MCF 10A (cell line): ENCODE results near the gene ZNF597. TPM values are rescaled to one million over a fixed set of nuclear protein-coding genes. Genes with fewer than 3 reads are reported as not detected.

Experiments
- BruUV-seq: library from RNA; stranded (reverse); fragments of 400-500 nt; replicated peaks from 2 replicates; lab custom pipeline; 2021; lab: Mats Ljungman, UMichigan
- CTCF ChIA-PET: fragments of 300-600 bp; sonication (Branson Sonifier 250); formaldehyde crosslinking; extraction: SDS; loops from one replicate; lab custom pipeline; 2021; ENCODE audit warnings: antibody characterized with exemption, inconsistent platforms; lab: Yijun Ruan, JAX
- POLR2A ChIA-PET: fragments of 300-600, 350-650 bp; sonication (Branson Sonifier 250); formaldehyde crosslinking; extraction: SDS; loops from one replicate; lab custom pipeline; 2020; ENCODE audit warnings: antibody characterized with exemption, inconsistent platforms; lab: Yijun Ruan, JAX
- DNase-seq: peaks from one replicate; pipeline ENCODE4 v3.0.0-alpha.2; 2018; ENCODE audit not compliant: unreplicated experiment
- H3K27ac Mint-ChIP-seq: one replicate; pipeline ENCODE4 v1.8.0; 2022; ENCODE audit warnings: mild to moderate bottlenecking, low read depth, mixed read lengths; ENCODE audit not compliant: unreplicated experiment
- H3K27me3 Mint-ChIP-seq: one replicate; pipeline ENCODE4 v1.8.0; 2022; ENCODE audit warnings: mixed read lengths; ENCODE audit not compliant: insufficient read depth, unreplicated experiment
- H3K36me3 Mint-ChIP-seq: one replicate; pipeline ENCODE4 v1.8.0; 2022; ENCODE audit warnings: mild to moderate bottlenecking, moderate library complexity, mixed read lengths; ENCODE audit not compliant: insufficient read depth, unreplicated experiment
- H3K4me1 Mint-ChIP-seq: one replicate; pipeline ENCODE4 v1.8.0; 2022; ENCODE audit warnings: mixed read lengths; ENCODE audit not compliant: insufficient read depth, unreplicated experiment
- H3K4me3 Mint-ChIP-seq: one replicate; pipeline ENCODE4 v1.8.0; 2022; ENCODE audit warnings: mild to moderate bottlenecking, moderate library complexity, mixed read lengths; ENCODE audit not compliant: unreplicated experiment
- H3K9me3 Mint-ChIP-seq: one replicate; pipeline ENCODE4 v1.8.0; 2022; ENCODE audit warnings: mixed read lengths; ENCODE audit not compliant: unreplicated experiment
- intact Hi-C: fragments of 100-400 bp; cut with micrococcal nuclease; formaldehyde crosslinking; loops from 2 replicates; pipeline ENCODE4 v1.14.1; 2022
- total RNA-seq: library from RNA; stranded (reverse); gene quantifications from 2 replicates; pipeline ENCODE4 v1.2.3, GENCODE V29; 2022
- TF ChIP-seq, protein P1 (sequence below): fragments of 200-600 bp; IDR thresholded peaks from one replicate; pipeline ENCODE4 v1.8.0; 2022; ENCODE audit warnings: antibody characterized with exemption, mild to moderate bottlenecking; ENCODE audit not compliant: unreplicated experiment

Gene ZNF597
- total RNA-seq, 1 experiment from 2014 or later: 2.3 TPM

DNA sequence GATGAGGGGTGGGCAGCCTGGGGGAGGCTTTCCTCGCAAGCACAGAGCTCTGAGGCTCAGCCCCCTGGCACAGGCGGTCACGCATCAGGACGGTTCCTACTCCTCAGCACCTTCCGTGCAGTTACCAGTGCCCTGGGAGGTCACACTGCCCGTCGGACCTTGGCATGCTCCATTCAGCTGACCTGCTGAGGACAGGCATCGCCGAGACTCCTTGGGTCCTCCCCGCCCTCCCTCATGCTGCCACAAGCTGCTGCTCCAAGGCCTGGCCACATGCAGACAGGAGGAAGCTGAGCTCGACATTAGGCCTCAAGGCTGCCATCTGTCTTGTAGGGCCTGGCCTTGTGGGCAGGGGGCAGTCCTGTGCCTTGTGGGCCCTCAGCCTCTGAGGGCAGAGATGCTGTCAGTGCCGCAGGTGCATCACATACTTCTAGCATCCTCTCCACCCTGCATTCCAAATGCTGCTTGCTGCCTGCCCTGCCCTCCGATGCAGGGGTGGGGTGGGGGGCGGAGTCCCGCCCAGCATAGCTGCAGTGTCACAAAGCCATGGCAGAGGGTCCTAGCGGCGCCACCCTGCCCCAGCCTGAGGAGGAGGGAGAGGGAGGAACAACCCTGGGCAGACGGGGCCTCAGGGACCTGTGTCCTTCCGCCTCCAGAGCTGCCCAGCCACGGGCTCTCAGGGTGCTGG, 42.7 kb upstream of the ZNF597 start:
- no peaks in the 10 kb centered on the region for H3K9me3 Mint-ChIP-seq
- no peak overlapping the region for H3K27ac Mint-ChIP-seq
- no TSS peak for BruUV-seq
- intact Hi-C loops: no loop called here
- no peak for DNase-seq
- peaks cover 43% of the 10 kb centered on the region for H3K36me3 Mint-ChIP-seq
- TF ChIP-seq, protein P1, sequence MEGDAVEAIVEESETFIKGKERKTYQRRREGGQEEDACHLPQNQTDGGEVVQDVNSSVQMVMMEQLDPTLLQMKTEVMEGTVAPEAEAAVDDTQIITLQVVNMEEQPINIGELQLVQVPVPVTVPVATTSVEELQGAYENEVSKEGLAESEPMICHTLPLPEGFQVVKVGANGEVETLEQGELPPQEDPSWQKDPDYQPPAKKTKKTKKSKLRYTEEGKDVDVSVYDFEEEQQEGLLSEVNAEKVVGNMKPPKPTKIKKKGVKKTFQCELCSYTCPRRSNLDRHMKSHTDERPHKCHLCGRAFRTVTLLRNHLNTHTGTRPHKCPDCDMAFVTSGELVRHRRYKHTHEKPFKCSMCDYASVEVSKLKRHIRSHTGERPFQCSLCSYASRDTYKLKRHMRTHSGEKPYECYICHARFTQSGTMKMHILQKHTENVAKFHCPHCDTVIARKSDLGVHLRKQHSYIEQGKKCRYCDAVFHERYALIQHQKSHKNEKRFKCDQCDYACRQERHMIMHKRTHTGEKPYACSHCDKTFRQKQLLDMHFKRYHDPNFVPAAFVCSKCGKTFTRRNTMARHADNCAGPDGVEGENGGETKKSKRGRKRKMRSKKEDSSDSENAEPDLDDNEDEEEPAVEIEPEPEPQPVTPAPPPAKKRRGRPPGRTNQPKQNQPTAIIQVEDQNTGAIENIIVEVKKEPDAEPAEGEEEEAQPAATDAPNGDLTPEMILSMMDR: no peak
- H3K4me1 Mint-ChIP-seq: no peaks in the 10 kb centered on the region
- no peak overlapping the region for H3K4me3 Mint-ChIP-seq
- POLR2A ChIA-PET: interaction anchor here (0.9 kb wide), 1 partner anchor 15 kb away, joined by 4 read pairs; the partner anchor contains the start of gene CLUAP1
- H3K27me3 Mint-ChIP-seq: no peaks in the 10 kb centered on the region
- CTCF ChIA-PET: interaction anchor here (1.2 kb wide), 1 partner anchor 303 kb away, joined by 4 read pairs; no protein-coding TSS in a partner anchor

DNA sequence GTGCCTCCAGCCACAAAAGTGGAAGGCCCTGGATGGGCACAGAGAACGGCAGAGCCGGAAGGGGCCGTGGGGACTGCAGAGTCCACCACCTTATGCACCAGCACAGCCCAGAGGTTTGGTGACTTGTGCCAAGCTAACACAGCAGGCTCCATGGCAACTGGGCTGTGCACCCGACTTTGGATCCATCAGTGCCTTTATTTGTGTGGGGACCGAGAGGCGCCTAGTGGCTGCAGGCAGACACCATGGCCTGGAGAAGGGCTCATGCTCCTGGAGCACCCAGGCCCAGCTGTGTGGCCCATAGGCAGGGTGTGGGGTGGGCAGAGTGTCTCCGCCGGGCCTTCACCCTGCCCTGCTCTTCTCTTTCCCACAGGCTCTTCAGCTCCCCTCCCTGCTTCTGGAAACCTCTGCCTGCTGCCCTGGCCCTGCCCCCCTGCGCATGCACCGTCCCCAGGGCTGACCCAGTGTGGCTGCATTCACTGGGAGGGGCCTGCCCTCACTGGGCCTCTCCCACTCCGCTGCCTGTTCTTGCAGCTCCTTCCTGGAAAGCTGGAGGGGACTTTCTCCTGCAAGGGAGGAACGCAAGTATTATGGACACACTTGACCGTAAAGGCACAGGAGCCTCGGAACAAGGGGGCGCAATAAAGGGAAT, 41.9 kb upstream of the ZNF597 start:
- ChIA-PET CTCF (interaction anchor here (0.6 to 1.2 kb wide), 3 partner anchors 11 to 302 kb away, joined by 3 to 5 read pairs (median 4); no protein-coding TSS in a partner anchor), POLR2A (no interaction called here)
- intact Hi-C loops: no loop called here
- no peak overlapping the region for H3K27ac Mint-ChIP-seq
- H3K36me3 Mint-ChIP-seq: peaks cover 50% of the 10 kb centered on the region
- H3K4me3 Mint-ChIP-seq: no peak overlapping the region
- BruUV-seq: no TSS peak
- H3K4me1 Mint-ChIP-seq: no peaks in the 10 kb centered on the region
- H3K9me3 Mint-ChIP-seq: no peaks in the 10 kb centered on the region
- no peak for DNase-seq
- H3K27me3 Mint-ChIP-seq: no peaks in the 10 kb centered on the region
- TF ChIP-seq, protein P1: no peak

DNA sequence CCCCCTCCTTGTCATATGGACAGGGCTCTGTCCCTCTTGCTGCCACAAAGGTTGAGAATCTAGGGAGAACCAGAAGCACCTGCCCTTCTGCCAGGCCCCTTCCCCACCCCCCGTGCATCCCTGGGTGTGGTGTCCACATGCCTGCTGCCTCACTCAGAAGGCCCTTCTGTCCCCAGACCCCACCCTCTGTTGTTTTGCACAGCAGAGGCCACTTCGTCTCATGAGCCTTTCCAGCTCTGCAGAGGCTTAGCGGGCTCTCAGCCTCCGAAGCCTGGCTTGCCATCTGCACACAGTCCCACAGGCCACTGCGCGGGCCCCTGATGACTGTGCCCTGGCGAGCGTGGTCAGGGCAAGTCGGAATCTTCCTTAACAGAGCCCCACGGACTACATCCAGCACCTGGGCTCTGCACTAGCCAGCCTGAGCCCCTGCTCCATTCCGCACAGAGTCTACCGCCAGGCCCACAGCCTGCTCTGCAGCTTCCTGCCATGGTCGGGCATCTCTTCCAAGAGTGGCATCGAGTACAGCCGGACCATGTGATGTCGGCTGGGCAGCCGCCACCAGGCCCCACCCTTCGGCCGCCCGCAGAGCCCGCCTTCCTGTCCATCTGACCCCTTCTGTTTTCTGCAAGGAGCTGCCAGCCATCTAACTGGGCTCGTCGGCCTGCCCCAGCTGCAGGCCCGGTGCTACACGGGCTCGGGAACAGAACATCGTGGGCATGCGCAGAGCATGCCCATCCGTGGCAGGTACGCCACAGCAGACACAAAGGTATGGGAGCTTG, 41.2 kb upstream of the ZNF597 start:
- POLR2A ChIA-PET: no interaction called here
- Mint-ChIP-seq H3K4me3 (no peak overlapping the region), H3K27ac (no peak overlapping the region), H3K36me3 (peaks cover 57% of the 10 kb centered on the region), H3K4me1 (no peaks in the 10 kb centered on the region), H3K27me3 (no peaks in the 10 kb centered on the region), H3K9me3 (no peaks in the 10 kb centered on the region)
- intact Hi-C loops: no loop called here
- no TSS peak for BruUV-seq
- no peak for DNase-seq
- TF ChIP-seq, protein P1: no peak
- CTCF ChIA-PET: interaction anchor here (0.6 to 0.9 kb wide), 3 partner anchors 11 to 310 kb away, joined by 3 to 5 read pairs (median 3); no protein-coding TSS in a partner anchor
